ENCODE results near the gene LRFN3.

Gene LRFN3

DNA sequence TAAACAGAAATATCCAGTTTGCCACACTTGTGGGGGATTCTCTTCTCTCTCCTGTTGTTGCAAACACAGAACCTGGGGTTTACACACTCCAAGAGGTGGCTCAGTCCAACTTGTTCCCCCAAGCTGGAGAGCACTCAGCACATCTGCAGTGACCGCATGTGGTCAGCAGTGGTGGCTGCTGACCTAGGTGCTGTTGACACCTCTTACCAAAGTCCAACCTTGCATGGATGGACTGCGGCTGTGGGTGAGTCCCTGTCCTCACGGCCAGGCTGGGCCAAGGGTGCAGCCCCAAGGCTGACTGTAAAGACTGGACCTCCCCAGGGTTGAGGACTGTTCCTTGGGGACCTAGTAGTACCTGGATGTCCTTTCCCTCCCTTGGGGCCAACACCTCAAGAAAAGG is 6.1 kb downstream of the LRFN3 start:
- DNase-seq (ENCODE audit: low read depth in 1 of 2, low spot score in 1 of 2): no peak
- Histone ChIP-seq H3K4me3 (replicated peaks; ENCODE audit: insufficient read depth, low read length) (no peak overlapping the region), H3K27me3 (ENCODE audit: insufficient read depth, poor library complexity, severe bottlenecking) (peaks cover 6% of the 10 kb centered on the region), H3K27ac (replicated peaks) (no peak overlapping the region)
- no peak for TF ChIP-seq SPI1 (IDR thresholded peaks at IDR 0.05; ENCODE audit: borderline replicate concordance, low read depth)
- no peak for TF ChIP-seq GABPA (IDR thresholded peaks at IDR 0.05; ENCODE audit: low read depth)
- no peak for TF ChIP-seq POLR2AphosphoS5 (IDR thresholded peaks at IDR 0.05; ENCODE audit: low read depth)
- TF ChIP-seq, protein P1, sequence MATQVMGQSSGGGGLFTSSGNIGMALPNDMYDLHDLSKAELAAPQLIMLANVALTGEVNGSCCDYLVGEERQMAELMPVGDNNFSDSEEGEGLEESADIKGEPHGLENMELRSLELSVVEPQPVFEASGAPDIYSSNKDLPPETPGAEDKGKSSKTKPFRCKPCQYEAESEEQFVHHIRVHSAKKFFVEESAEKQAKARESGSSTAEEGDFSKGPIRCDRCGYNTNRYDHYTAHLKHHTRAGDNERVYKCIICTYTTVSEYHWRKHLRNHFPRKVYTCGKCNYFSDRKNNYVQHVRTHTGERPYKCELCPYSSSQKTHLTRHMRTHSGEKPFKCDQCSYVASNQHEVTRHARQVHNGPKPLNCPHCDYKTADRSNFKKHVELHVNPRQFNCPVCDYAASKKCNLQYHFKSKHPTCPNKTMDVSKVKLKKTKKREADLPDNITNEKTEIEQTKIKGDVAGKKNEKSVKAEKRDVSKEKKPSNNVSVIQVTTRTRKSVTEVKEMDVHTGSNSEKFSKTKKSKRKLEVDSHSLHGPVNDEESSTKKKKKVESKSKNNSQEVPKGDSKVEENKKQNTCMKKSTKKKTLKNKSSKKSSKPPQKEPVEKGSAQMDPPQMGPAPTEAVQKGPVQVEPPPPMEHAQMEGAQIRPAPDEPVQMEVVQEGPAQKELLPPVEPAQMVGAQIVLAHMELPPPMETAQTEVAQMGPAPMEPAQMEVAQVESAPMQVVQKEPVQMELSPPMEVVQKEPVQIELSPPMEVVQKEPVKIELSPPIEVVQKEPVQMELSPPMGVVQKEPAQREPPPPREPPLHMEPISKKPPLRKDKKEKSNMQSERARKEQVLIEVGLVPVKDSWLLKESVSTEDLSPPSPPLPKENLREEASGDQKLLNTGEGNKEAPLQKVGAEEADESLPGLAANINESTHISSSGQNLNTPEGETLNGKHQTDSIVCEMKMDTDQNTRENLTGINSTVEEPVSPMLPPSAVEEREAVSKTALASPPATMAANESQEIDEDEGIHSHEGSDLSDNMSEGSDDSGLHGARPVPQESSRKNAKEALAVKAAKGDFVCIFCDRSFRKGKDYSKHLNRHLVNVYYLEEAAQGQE (IDR thresholded peaks at IDR 0.05; ENCODE audit: insufficient replicate concordance, low read depth): no peak
- TF ChIP-seq, protein P2, sequence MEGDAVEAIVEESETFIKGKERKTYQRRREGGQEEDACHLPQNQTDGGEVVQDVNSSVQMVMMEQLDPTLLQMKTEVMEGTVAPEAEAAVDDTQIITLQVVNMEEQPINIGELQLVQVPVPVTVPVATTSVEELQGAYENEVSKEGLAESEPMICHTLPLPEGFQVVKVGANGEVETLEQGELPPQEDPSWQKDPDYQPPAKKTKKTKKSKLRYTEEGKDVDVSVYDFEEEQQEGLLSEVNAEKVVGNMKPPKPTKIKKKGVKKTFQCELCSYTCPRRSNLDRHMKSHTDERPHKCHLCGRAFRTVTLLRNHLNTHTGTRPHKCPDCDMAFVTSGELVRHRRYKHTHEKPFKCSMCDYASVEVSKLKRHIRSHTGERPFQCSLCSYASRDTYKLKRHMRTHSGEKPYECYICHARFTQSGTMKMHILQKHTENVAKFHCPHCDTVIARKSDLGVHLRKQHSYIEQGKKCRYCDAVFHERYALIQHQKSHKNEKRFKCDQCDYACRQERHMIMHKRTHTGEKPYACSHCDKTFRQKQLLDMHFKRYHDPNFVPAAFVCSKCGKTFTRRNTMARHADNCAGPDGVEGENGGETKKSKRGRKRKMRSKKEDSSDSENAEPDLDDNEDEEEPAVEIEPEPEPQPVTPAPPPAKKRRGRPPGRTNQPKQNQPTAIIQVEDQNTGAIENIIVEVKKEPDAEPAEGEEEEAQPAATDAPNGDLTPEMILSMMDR (IDR thresholded peaks at IDR 0.05; ENCODE audit: insufficient read depth, low read length): no peak

- no peak overlapping the region for H3K27ac ChIP-seq (replicated peaks)
- no peaks in the 10 kb centered on the region for H3K27me3 ChIP-seq (ENCODE audit: insufficient read depth, poor library complexity, severe bottlenecking)
- no peak overlapping the region for H3K4me3 ChIP-seq (replicated peaks; ENCODE audit: insufficient read depth, low read length)
- TF ChIP-seq, protein P2 (IDR thresholded peaks at IDR 0.05; ENCODE audit: insufficient read depth, low read length): no peak
- TF ChIP-seq GABPA (IDR thresholded peaks at IDR 0.05; ENCODE audit: low read depth): no peak
- TF ChIP-seq POLR2AphosphoS5 (IDR thresholded peaks at IDR 0.05; ENCODE audit: low read depth): no peak
- TF ChIP-seq, protein P1 (IDR thresholded peaks at IDR 0.05; ENCODE audit: insufficient replicate concordance, low read depth): no peak
- no peak for TF ChIP-seq SPI1 (IDR thresholded peaks at IDR 0.05; ENCODE audit: borderline replicate concordance, low read depth)
- DNase-seq (ENCODE audit: low read depth in 1 of 2, low spot score in 1 of 2): no peak
These were observed 7.4 kb downstream of the LRFN3 start for GRCh38 chr19:35943321-35944301.

DNA sequence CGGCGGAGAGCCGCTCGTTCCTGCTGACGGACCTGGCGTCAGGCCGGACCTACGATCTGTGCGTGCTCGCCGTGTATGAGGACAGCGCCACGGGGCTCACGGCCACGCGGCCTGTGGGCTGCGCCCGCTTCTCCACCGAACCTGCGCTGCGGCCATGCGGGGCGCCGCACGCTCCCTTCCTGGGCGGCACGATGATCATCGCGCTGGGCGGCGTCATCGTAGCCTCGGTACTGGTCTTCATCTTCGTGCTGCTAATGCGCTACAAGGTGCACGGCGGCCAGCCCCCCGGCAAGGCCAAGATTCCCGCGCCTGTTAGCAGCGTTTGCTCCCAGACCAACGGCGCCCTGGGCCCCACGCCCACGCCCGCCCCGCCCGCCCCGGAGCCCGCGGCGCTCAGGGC is 8.4 kb downstream of the LRFN3 start:
- no peak overlapping the region for H3K4me3 ChIP-seq (replicated peaks; ENCODE audit: insufficient read depth, low read length)
- no peak for DNase-seq (ENCODE audit: low read depth in 1 of 2, low spot score in 1 of 2)
- H3K27me3 ChIP-seq (ENCODE audit: insufficient read depth, poor library complexity, severe bottlenecking): no peaks in the 10 kb centered on the region
- TF ChIP-seq SPI1 (IDR thresholded peaks at IDR 0.05; ENCODE audit: borderline replicate concordance, low read depth): no peak
- TF ChIP-seq, protein P1 (IDR thresholded peaks at IDR 0.05; ENCODE audit: insufficient replicate concordance, low read depth): no peak
- no peak overlapping the region for H3K27ac ChIP-seq (replicated peaks)
